ENCODE measurements around the gene CCDC85B. TPM values are rescaled to one million over a fixed set of nuclear protein-coding genes. Genes with fewer than 3 reads are reported as not detected.

Gene CCDC85B
- total RNA-seq, 1 donor from 2014 or later, result 3.9 TPM

- peaks cover 20% of the 10 kb centered on the region for H3K27me3 Mint-ChIP-seq (ENCODE audit: insufficient read depth, low read depth)
- Histone ChIP-seq H3K36me3 (no peaks in the 10 kb centered on the region), H4K20me1 (ENCODE audit: low read depth) (peaks cover 11% of the 10 kb centered on the region), H3K9ac (no peak overlapping the region), H3K79me2 (ENCODE audit: low read depth) (no peaks in the 10 kb centered on the region), H2AFZ (replicated peaks) (peak overlapping the region; percentile 23), H3K27ac (no peak overlapping the region), H3K9me3 (ENCODE audit: low read depth) (no peaks in the 10 kb centered on the region), H3F3A (ENCODE audit: low read depth) (peaks cover 23% of the 10 kb centered on the region), H3K4me2 (peak overlapping the region; percentile 76), H3K27me3 (peaks cover 8% of the 10 kb centered on the region), H3K4me1 (peaks cover 4% of the 10 kb centered on the region), H3K4me3 (peak overlapping the region; percentile 54)
- H3K36me3 Mint-ChIP-seq, result peaks cover 8% of the 10 kb centered on the region
- peak overlapping the region; percentile 71 for H3K4me3 Mint-ChIP-seq
- DNase-seq (ENCODE audit: low spot score), result peak; percentile 63
- peaks cover 33% of the 10 kb centered on the region for H3K4me1 Mint-ChIP-seq
- no peaks in the 10 kb centered on the region for H3K9me3 Mint-ChIP-seq
- no peak overlapping the region for H3K27ac Mint-ChIP-seq
- TF ChIP-seq EZH2phosphoT487 (IDR thresholded peaks at IDR 0.05) (no peak), CTCF (IDR thresholded peaks at IDR 0.05) (no peak), EZH2 (IDR thresholded peaks at IDR 0.05) (no peak)
These were observed 23.0 kb upstream of the CCDC85B start for GRCh38 chr11:65867284-65868071.

- Mint-ChIP-seq H3K4me1 (peaks cover 34% of the 10 kb centered on the region), H3K27ac (no peak overlapping the region), H3K9me3 (no peaks in the 10 kb centered on the region), H3K27me3 (ENCODE audit: insufficient read depth, low read depth) (peaks cover 20% of the 10 kb centered on the region), H3K36me3 (peaks cover 4% of the 10 kb centered on the region), H3K4me3 (peak overlapping the region; percentile 71)
- H3K4me3 ChIP-seq, result peak overlapping the region; percentile 54
- no peaks in the 10 kb centered on the region for H3K9me3 ChIP-seq (ENCODE audit: low read depth)
- H3F3A ChIP-seq (ENCODE audit: low read depth), result peaks cover 27% of the 10 kb centered on the region
- peaks cover 4% of the 10 kb centered on the region for H3K4me1 ChIP-seq
- TF ChIP-seq CTCF (IDR thresholded peaks at IDR 0.05) (no peak), EZH2 (IDR thresholded peaks at IDR 0.05) (no peak), EZH2phosphoT487 (IDR thresholded peaks at IDR 0.05) (no peak)
- no peak overlapping the region for H3K9ac ChIP-seq
- H3K79me2 ChIP-seq (ENCODE audit: low read depth), result no peaks in the 10 kb centered on the region
- peaks cover 15% of the 10 kb centered on the region for H3K27me3 ChIP-seq
- peak; percentile 80 for DNase-seq (ENCODE audit: low spot score)
- no peaks in the 10 kb centered on the region for H3K36me3 ChIP-seq
- peak overlapping the region; percentile 76 for H3K4me2 ChIP-seq
- H2AFZ ChIP-seq (replicated peaks), result peak overlapping the region; percentile 23
- H4K20me1 ChIP-seq (ENCODE audit: low read depth), result peaks cover 11% of the 10 kb centered on the region
- no peak overlapping the region for H3K27ac ChIP-seq
These were observed 22.3 kb upstream of the CCDC85B start for GRCh38 chr11:65868076-65868667.

- H4K20me1 ChIP-seq (ENCODE audit: low read depth), result peaks cover 11% of the 10 kb centered on the region
- H3K9me3 Mint-ChIP-seq, result no peaks in the 10 kb centered on the region
- H3K36me3 Mint-ChIP-seq, result peaks cover 4% of the 10 kb centered on the region
- peaks cover 4% of the 10 kb centered on the region for H3K4me1 ChIP-seq
- DNase-seq (ENCODE audit: low spot score), result no peak
- no peaks in the 10 kb centered on the region for H3K79me2 ChIP-seq (ENCODE audit: low read depth)
- H3K4me1 Mint-ChIP-seq, result peaks cover 35% of the 10 kb centered on the region
- no peaks in the 10 kb centered on the region for H3K36me3 ChIP-seq
- no peak overlapping the region for H3K27ac ChIP-seq
- no peak overlapping the region for H2AFZ ChIP-seq (replicated peaks)
- peaks cover 17% of the 10 kb centered on the region for H3K27me3 ChIP-seq
- TF ChIP-seq EZH2phosphoT487 (IDR thresholded peaks at IDR 0.05) (no peak), EZH2 (IDR thresholded peaks at IDR 0.05) (no peak), CTCF (IDR thresholded peaks at IDR 0.05) (no peak)
- H3K9me3 ChIP-seq (ENCODE audit: low read depth), result no peaks in the 10 kb centered on the region
- H3K27me3 Mint-ChIP-seq (ENCODE audit: insufficient read depth, low read depth), result peaks cover 18% of the 10 kb centered on the region
- H3K4me3 Mint-ChIP-seq, result no peak overlapping the region
- H3K4me3 ChIP-seq, result no peak overlapping the region
- H3K9ac ChIP-seq, result no peak overlapping the region
- no peak overlapping the region for H3K4me2 ChIP-seq
- H3F3A ChIP-seq (ENCODE audit: low read depth), result peaks cover 29% of the 10 kb centered on the region
- H3K27ac Mint-ChIP-seq, result no peak overlapping the region
These were observed 21.6 kb upstream of the CCDC85B start for GRCh38 chr11:65868907-65869306.

Data from neural progenitor cell (in vitro differentiated cells).